Endothelial cell of umbilical vein (primary cell): ENCODE data around the gene TMEM43. TPM values are rescaled to one million over a fixed set of nuclear protein-coding genes. Genes with fewer than 3 reads are reported as not detected.

ENCODE experiments used
- BruUV-seq: library from RNA; stranded (reverse); fragments of 400-500 nt; replicated peaks from 2 replicates; lab custom pipeline; 2021; lab: Mats Ljungman, UMichigan
- CTCF ChIA-PET: fragments of 300-600, 350-600 bp; sonication (Branson Sonifier 250); formaldehyde crosslinking; loops from one replicate; lab custom pipeline; 2021; ENCODE audit warnings: antibody characterized with exemption, inconsistent platforms; lab: Charles Lee
- POLR2A ChIA-PET: fragments of 300-600, 350-600 bp; sonication (Branson Sonifier 250); formaldehyde crosslinking; loops from one replicate; lab custom pipeline; 2021; ENCODE audit warnings: antibody characterized with exemption, inconsistent platforms; lab: Charles Lee
- DNase-seq: peaks from one replicate; pipeline ENCODE4 v3.0.0-alpha.2; 2011; ENCODE audit warnings: low read depth, low spot score
- FAIRE-seq: peaks from 2 replicates; lab custom pipeline; 2011; peaks lifted over from hg19 to GRCh38; lab: Jason Lieb, UNC
- H2AFZ ChIP-seq: 2 replicates; pipeline ENCODE4 v1.6.0; 2012; ENCODE audit warnings: low read depth, low read length, control low read depth, inconsistent platforms
- H3K27ac ChIP-seq: 2 replicates; pipeline ENCODE4 v1.5.1; 2011; ENCODE audit warnings: low read depth, mild to moderate bottlenecking, control low read depth, low read length, moderate library complexity; ENCODE audit not compliant: insufficient read depth
- H3K27me3 ChIP-seq, 2 experiments: 2 replicates each; pipeline versions ENCODE4 v1.6.0 to v1.6.1; 2011; ENCODE audit warnings: low read length in 2 of 2, mixed read lengths in 1 of 2; ENCODE audit not compliant: control insufficient read depth in 2 of 2, insufficient read depth in 2 of 2
- H3K36me3 ChIP-seq, 2 experiments: 2 replicates in 1 of 2; 3 replicates in 1 of 2; pipeline ENCODE4 v1.5.1; 2011; ENCODE audit warnings: low read length in 2 of 2, mild to moderate bottlenecking in 1 of 2, moderate library complexity in 1 of 2; ENCODE audit not compliant: control insufficient read depth in 2 of 2, insufficient read depth in 2 of 2; ENCODE audit errors: extremely low read depth in 1 of 2
- H3K4me1 ChIP-seq: 3 replicates; pipeline ENCODE4 v1.5.1; 2011; ENCODE audit warnings: mild to moderate bottlenecking, low read length; ENCODE audit not compliant: control insufficient read depth, insufficient read depth; ENCODE audit errors: extremely low read depth
- H3K4me2 ChIP-seq: 2 replicates; pipeline ENCODE4 v1.6.1; 2011; ENCODE audit warnings: low read length, control low read depth, mixed read lengths; ENCODE audit not compliant: insufficient read depth
- H3K4me3 ChIP-seq, 3 experiments: fragments of 200-600 bp in 1 of 3; sonication (generic), shearing (Covaris generic) in 1 of 3; replicated peaks in 1 of 3; 2 replicates each; pipeline ENCODE4 v1.5.1; 2011 to 2016; ENCODE audit warnings: control low read depth in 3 of 3, low read length in 3 of 3, mild to moderate bottlenecking in 2 of 3, inconsistent platforms in 1 of 3, low read depth in 1 of 3, moderate library complexity in 1 of 3; ENCODE audit not compliant: insufficient read depth in 1 of 3
- H3K79me2 ChIP-seq: 2 replicates; pipeline ENCODE4 v1.6.0; 2012; ENCODE audit warnings: low read length, inconsistent platforms; ENCODE audit not compliant: control insufficient read depth, insufficient read depth
- H3K9ac ChIP-seq: replicated peaks from 2 replicates; pipeline ENCODE3; 2011; ENCODE audit warnings: low read length, control low read depth; ENCODE audit not compliant: insufficient read depth; ENCODE audit errors: extremely low read depth
- H3K9me1 ChIP-seq: replicated peaks from 3 replicates; pipeline ENCODE4 v1.6.0; 2011; ENCODE audit warnings: mild to moderate bottlenecking, low read length; ENCODE audit not compliant: control insufficient read depth, insufficient read depth; ENCODE audit errors: extremely low read depth
- H3K9me3 ChIP-seq: replicated peaks from 2 replicates; pipeline ENCODE4 v1.5.1; 2012; ENCODE audit warnings: low read length, inconsistent platforms; ENCODE audit not compliant: control insufficient read depth, insufficient read depth
- H4K20me1 ChIP-seq: replicated peaks from 2 replicates; pipeline ENCODE3; 2011; ENCODE audit warnings: mild to moderate bottlenecking, low read length; ENCODE audit not compliant: control insufficient read depth, insufficient read depth; ENCODE audit errors: extremely low read depth
- FOS ChIP-seq: IDR thresholded peaks from 2 replicates; pipeline ENCODE4 v1.6.1; 2011; ENCODE audit warnings: mild to moderate bottlenecking, low read length, moderate library complexity, borderline replicate concordance; ENCODE audit not compliant: insufficient read depth
- GATA2 ChIP-seq: IDR thresholded peaks from 2 replicates; pipeline ENCODE4 v1.7.0; 2011; ENCODE audit warnings: low read depth, mild to moderate bottlenecking, moderate library complexity, mixed read lengths, low read length; ENCODE audit not compliant: insufficient read length, insufficient read depth
- JUN ChIP-seq: IDR thresholded peaks from 2 replicates; pipeline ENCODE4 v1.6.1; 2011; ENCODE audit warnings: borderline replicate concordance, low read depth; ENCODE audit not compliant: insufficient read length, insufficient read depth
- MYC ChIP-seq: IDR thresholded peaks from one replicate; pipeline ENCODE4 v1.6.1; 2011; ENCODE audit warnings: mild to moderate bottlenecking, low read depth, low read length
- POLR2A ChIP-seq: IDR thresholded peaks from 2 replicates; pipeline ENCODE4 v1.6.1; 2012; ENCODE audit warnings: low read depth, mild to moderate bottlenecking, control low read depth, low read length
- POLR2AphosphoS5 ChIP-seq: IDR thresholded peaks from 2 replicates; pipeline ENCODE4 v1.6.1; 2012; ENCODE audit warnings: low read depth, mild to moderate bottlenecking, control low read depth, low read length, moderate library complexity; ENCODE audit not compliant: insufficient read depth
- dilution Hi-C: fragments of 300-500 bp; cut with MboI; formaldehyde crosslinking; loops from one replicate; pipeline ENCODE4 v1.15.0; 2019; ENCODE audit warnings: low sequenced_read_pairs; ENCODE audit not compliant: extremely low pct_ligation_motif_present
- intact Hi-C: fragments of 100-400 bp; cut with micrococcal nuclease; formaldehyde crosslinking; loops from one replicate; pipeline ENCODE4 v1.10.0; 2022
- polyA plus RNA-seq, 4 experiments: library from polyadenylated mRNA; depleted of rRNA in 3 of 4; stranded (reverse) in 3 of 4; unstranded in 1 of 4; fragments of >200 nt; gene quantifications; 2 replicates each; pipeline versions ENCODE4 v1.2.1 to v1.2.3, GENCODE V29; 2011 to 2012; ENCODE audit warnings: missing spikeins in 1 of 4
- total RNA-seq: library from RNA; stranded (reverse); gene quantifications from 2 replicates; pipeline ENCODE4 v1.2.3, GENCODE V29; 2021
- TF ChIP-seq, protein P1 (sequence below), 2 donors: IDR thresholded peaks; 1 replicate in 1 of 2; 2 replicates in 1 of 2; pipeline ENCODE4 v1.5.1; 2011; ENCODE audit warnings: low read length in 2 of 2, mild to moderate bottlenecking in 2 of 2, moderate library complexity in 2 of 2, control low read depth in 1 of 2, inconsistent platforms in 1 of 2, low read depth in 1 of 2; ENCODE audit not compliant: insufficient read depth in 1 of 2; ENCODE audit errors: extremely low read depth in 1 of 2

The TMEM43 gene
- total and polyA plus RNA-seq, 2 donors (not counting 3 experiments of a cell fraction or from before 2014, with no cell fraction given) = 80.6 to 119 TPM

DNA sequence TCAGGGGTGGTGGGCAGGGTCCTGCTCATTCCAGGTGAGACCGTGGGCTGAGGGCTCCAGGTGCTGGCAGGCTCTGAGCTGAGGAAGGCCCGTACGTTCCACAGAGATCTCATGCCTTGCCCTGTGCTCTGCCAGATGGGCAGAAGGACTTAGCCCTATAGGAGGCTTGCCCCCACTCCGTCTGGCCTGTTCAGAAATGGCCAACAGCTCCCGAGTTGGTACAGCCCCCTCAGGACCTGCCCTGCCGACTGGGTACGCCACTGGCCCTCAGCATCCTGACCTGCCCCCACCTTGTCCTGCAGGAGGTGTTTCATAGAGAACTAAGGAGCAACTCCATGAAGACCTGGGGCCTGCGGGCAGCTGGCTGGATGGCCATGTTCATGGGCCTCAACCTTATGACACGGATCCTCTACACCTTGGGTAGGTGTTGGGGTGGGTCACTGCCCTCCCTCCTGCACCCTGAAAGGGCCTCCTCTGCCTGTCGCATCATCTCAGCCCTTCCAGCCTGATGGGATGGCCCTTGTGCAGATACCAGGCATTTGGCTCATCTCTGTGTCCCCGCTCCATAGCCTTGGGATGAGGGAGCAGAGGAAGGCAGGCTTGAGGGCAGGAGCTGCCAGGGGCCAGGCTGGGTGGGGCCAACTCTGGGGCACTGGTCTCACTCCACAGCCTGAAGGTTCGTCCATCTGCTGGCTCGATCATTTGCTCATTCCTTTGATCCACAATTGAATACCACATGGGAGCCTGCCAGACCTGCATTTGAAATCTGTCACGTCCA is 14.2 kb downstream of the TMEM43 start:
- peaks cover 26% of the 10 kb centered on the region for H3K4me1 ChIP-seq
- no peaks in the 10 kb centered on the region for H3K9me1 ChIP-seq
- FAIRE-seq (no peak), DNase-seq (no peak)
- intact Hi-C loops = no loop called here
- no peaks in the 10 kb centered on the region for H4K20me1 ChIP-seq
- H3K4me2 ChIP-seq = no peak overlapping the region
- no peaks in the 10 kb centered on the region for H3K27me3 ChIP-seq
- H3K4me3 ChIP-seq = no peak overlapping the region
- H3K9me3 ChIP-seq = no peaks in the 10 kb centered on the region
- H3K9ac ChIP-seq = no peak overlapping the region
- dilution Hi-C loops = no loop called here
- TF ChIP-seq, protein P1, sequence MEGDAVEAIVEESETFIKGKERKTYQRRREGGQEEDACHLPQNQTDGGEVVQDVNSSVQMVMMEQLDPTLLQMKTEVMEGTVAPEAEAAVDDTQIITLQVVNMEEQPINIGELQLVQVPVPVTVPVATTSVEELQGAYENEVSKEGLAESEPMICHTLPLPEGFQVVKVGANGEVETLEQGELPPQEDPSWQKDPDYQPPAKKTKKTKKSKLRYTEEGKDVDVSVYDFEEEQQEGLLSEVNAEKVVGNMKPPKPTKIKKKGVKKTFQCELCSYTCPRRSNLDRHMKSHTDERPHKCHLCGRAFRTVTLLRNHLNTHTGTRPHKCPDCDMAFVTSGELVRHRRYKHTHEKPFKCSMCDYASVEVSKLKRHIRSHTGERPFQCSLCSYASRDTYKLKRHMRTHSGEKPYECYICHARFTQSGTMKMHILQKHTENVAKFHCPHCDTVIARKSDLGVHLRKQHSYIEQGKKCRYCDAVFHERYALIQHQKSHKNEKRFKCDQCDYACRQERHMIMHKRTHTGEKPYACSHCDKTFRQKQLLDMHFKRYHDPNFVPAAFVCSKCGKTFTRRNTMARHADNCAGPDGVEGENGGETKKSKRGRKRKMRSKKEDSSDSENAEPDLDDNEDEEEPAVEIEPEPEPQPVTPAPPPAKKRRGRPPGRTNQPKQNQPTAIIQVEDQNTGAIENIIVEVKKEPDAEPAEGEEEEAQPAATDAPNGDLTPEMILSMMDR (IDR thresholded peaks at IDR 0.05; ENCODE audit: extremely low read depth in 1 of 2, insufficient read depth in 1 of 2, low read depth in 1 of 2, low read length in 2 of 2) = no peak
- no peak for TF ChIP-seq POLR2A
- TF ChIP-seq GATA2 = no peak
- no peak for TF ChIP-seq POLR2AphosphoS5
- no peak for TF ChIP-seq FOS
- no peak for TF ChIP-seq JUN
- no peak for TF ChIP-seq MYC
- H3K79me2 ChIP-seq = no peaks in the 10 kb centered on the region
- H3K36me3 ChIP-seq = peaks cover 0 to 48% of the 10 kb centered on the region in 2 experiments
- BruUV-seq = no TSS peak
- CTCF ChIA-PET = no interaction called here
- POLR2A ChIA-PET = no interaction called here
- H2AFZ ChIP-seq = no peak overlapping the region
- no peak overlapping the region for H3K27ac ChIP-seq
